Osteocyte (in vitro differentiated cells): ENCODE measurements around the gene GLRX5. TPM values are rescaled to one million over a fixed set of nuclear protein-coding genes. Genes with fewer than 3 reads are reported as not detected.

ENCODE experiments used
- DNase-seq: peaks from one replicate; pipeline ENCODE4 v3.0.0; 2021; ENCODE audit warnings: mixed read lengths; ENCODE audit not compliant: unreplicated experiment; ENCODE audit errors: extremely low spot score
- H3K27ac Mint-ChIP-seq: one replicate; pipeline ENCODE4 v1.8.0; 2021; ENCODE audit warnings: mild to moderate bottlenecking, mixed read lengths; ENCODE audit not compliant: unreplicated experiment
- H3K27me3 Mint-ChIP-seq: one replicate; pipeline ENCODE4 v1.8.0; 2021; ENCODE audit warnings: mixed read lengths; ENCODE audit not compliant: unreplicated experiment
- H3K36me3 Mint-ChIP-seq: one replicate; pipeline ENCODE4 v1.8.0; 2021; ENCODE audit warnings: mixed read lengths; ENCODE audit not compliant: unreplicated experiment
- H3K4me1 Mint-ChIP-seq: one replicate; pipeline ENCODE4 v1.8.0; 2021; ENCODE audit warnings: mixed read lengths; ENCODE audit not compliant: unreplicated experiment
- H3K4me3 Mint-ChIP-seq: one replicate; pipeline ENCODE4 v1.8.0; 2021; ENCODE audit warnings: mild to moderate bottlenecking, moderate library complexity, mixed read lengths; ENCODE audit not compliant: unreplicated experiment
- H3K9me3 Mint-ChIP-seq: one replicate; pipeline ENCODE4 v1.8.0; 2021; ENCODE audit warnings: mixed read lengths; ENCODE audit not compliant: unreplicated experiment
- CTCF ChIP-seq: fragments of 200-600 bp; sonication (generic); IDR thresholded peaks from 2 replicates; pipeline ENCODE4 v1.5.0; 2021; ENCODE audit warnings: antibody characterized with exemption, mild to moderate bottlenecking, moderate library complexity
- total RNA-seq: library from RNA; stranded (reverse); gene quantifications from 2 replicates; pipeline ENCODE4 v1.2.1, GENCODE V29; 2021

The GLRX5 gene
- total RNA-seq, 1 donor from 2014 or later = 55.1 TPM

GRCh38 chr14:95548328-95548929, 13.6 kb downstream of the GLRX5 start:
- Mint-ChIP-seq H3K27ac (peak overlapping the region; percentile 81), H3K27me3 (no peaks in the 10 kb centered on the region), H3K9me3 (no peaks in the 10 kb centered on the region), H3K4me1 (peaks cover 45% of the 10 kb centered on the region), H3K4me3 (no peak overlapping the region), H3K36me3 (peaks cover 33% of the 10 kb centered on the region)
- no peak for DNase-seq
- TF ChIP-seq CTCF = no peak

GRCh38 chr14:95549656-95550585, 15.1 kb downstream of the GLRX5 start:
- Mint-ChIP-seq H3K36me3 (peaks cover 23% of the 10 kb centered on the region), H3K27me3 (no peaks in the 10 kb centered on the region), H3K4me1 (peaks cover 38% of the 10 kb centered on the region), H3K4me3 (no peak overlapping the region), H3K9me3 (no peaks in the 10 kb centered on the region), H3K27ac (no peak overlapping the region)
- no peak for DNase-seq
- no peak for TF ChIP-seq CTCF

- Mint-ChIP-seq H3K36me3 (peaks cover 15% of the 10 kb centered on the region), H3K27ac (no peak overlapping the region), H3K4me1 (peaks cover 23% of the 10 kb centered on the region), H3K4me3 (no peak overlapping the region), H3K9me3 (no peaks in the 10 kb centered on the region), H3K27me3 (no peaks in the 10 kb centered on the region)
- DNase-seq = no peak
- TF ChIP-seq CTCF = no peak
Observed at GRCh38 chr14:95551435-95551834, 16.6 kb downstream of the GLRX5 start.

- peaks cover 8% of the 10 kb centered on the region for H3K4me1 Mint-ChIP-seq
- no peak overlapping the region for H3K4me3 Mint-ChIP-seq
- H3K36me3 Mint-ChIP-seq = peaks cover 13% of the 10 kb centered on the region
- DNase-seq = no peak
- H3K9me3 Mint-ChIP-seq = no peaks in the 10 kb centered on the region
- H3K27me3 Mint-ChIP-seq = no peaks in the 10 kb centered on the region
- H3K27ac Mint-ChIP-seq = no peak overlapping the region
- TF ChIP-seq CTCF = no peak
Observed at GRCh38 chr14:95553141-95553540, 18.3 kb downstream of the GLRX5 start.

GRCh38 chr14:95555053-95555452, 20.2 kb downstream of the GLRX5 start:
- H3K4me1 Mint-ChIP-seq = no peaks in the 10 kb centered on the region
- no peaks in the 10 kb centered on the region for H3K9me3 Mint-ChIP-seq
- peaks cover 4% of the 10 kb centered on the region for H3K36me3 Mint-ChIP-seq
- no peak for DNase-seq
- H3K4me3 Mint-ChIP-seq = no peak overlapping the region
- no peak overlapping the region for H3K27ac Mint-ChIP-seq
- no peak for TF ChIP-seq CTCF
- no peaks in the 10 kb centered on the region for H3K27me3 Mint-ChIP-seq
